Amygdala (tissue), 56 donors: ENCODE measurements around the gene NQO2.
"Not testable (repeated sequence)": the region's sequence is repeated elsewhere in the genome, so short reads cannot be mapped to it uniquely, and the experiment has no call there.

Experiments
- DNase-seq, 56 donors: peaks; one replicate each; lab custom pipeline; 2025; lab: John Stamatoyannopoulos, UW

NQO2 gene

DNA sequence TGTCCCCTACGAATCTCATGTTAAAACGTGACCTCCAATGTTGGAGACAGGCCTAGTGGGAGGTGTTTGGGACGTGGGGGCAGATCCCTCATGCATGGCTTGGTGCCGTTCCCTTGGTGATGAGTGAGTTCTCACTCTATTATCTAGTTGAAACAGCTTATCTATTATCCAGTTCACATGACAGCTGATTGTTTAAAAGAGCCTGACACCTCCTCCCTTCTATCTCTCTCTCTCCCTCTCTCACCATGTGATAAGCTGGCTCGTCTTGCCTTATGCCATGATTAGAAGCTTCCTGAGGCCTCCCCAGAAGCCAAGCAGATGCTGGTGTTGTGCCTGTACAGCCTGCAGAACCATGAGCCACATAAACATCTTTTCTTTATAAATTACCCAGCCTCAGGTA is 35.7 kb downstream of the NQO2 start:
- DNase-seq, result no peak

DNA sequence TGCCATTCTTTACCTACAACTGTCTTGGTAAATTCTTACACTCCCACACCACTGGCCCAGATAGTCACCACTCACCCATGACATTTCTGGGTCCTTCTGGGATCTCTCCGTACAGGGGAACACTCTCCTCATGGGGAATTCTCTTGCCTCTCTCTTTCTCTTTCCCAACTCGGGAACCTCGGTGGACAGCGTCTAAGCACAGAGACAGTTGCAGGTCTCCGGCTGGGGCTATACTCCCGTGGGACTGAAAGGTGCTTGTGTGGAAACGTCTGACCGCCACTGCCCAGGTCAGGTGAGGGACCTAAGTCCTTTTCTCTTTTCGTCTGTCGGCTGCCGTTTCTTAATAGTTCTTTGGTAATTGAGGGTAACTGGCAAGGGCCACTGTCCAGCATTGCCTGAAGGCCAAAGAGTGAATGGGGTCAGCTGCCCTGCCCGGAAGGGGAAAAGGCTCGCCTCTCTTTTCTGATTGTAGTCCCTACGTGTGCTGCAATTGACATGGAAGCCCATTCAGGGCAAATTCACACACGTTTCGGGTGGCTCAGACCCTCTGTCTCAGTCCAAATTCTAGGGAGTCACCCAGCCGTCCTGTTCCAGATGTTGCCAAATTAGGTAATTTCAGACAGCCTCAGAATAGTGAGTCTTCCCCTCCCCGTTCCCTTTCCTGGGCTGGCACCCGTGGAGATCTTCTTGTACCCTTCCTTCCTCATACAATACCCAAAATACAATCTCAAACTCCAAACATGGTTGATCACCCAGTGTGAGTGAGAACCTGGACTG is 37.4 kb downstream of the NQO2 start:
- DNase-seq, result no peak

DNA sequence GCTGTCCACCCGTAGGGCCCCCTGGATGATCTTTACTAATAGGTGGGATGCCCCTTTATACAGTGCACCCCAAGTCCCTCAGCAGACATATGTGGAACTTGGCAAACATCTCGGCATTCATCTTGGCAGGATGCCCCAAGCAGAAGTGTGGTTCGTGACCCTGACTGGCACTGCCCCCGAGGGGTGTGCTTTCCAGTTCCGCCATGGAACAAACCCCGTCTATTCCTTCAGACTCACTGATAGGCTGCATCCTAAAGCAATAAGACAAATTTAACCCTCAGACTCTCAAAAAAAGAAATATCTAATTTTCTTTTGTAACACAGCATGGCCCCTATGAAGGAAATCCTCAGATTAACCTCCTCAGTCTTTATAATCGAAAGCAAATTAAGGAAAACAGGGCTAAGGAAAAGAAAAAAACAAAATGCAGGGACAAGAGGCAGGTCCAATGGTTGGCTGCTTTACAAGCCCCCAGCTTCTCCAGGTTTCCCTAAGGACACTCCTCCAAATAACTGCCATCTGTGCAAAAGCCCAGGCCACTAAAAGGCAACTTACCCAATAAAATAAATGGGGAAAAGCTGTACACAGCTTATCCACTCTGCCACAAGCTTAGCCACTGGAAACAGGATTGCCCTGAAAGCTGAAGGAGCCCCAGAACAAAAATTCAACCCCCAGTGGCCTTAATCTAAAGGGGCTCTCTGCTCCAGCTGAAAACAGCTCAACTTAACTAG is 38.1 kb downstream of the NQO2 start:
- DNase-seq, result peak in 2 of 56 donors; percentile 18 to 53

DNA sequence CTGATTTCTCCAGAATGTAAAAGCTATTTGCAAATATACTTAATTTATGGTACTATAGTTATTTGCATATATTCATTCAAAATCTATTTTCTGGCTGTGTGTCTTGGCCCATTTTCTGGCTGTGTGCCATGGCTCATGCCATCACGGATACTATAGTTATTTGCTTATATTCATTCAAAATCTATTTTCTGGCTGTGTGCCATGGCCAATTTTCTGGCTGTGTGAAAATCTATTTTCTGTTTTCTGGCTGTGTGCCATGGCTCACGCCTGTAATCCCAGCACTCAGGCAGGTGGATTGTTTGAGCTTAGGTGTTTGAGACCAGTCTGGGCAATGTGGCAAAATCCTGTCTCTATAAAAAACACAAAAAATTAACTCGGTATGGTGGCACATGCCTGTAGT is 39.7 kb downstream of the NQO2 start:
- DNase-seq, result peak in 1 of 56 donors; percentile 38

- DNase-seq, result no peak
These were observed 41.5 kb downstream of the NQO2 start for GRCh38 chr6:3041147-3041546.

GRCh38 chr6:3041606-3042005 is 41.9 kb downstream of the NQO2 start:
- no peak for DNase-seq

GRCh38 chr6:3045369-3045768 is 45.7 kb downstream of the NQO2 start:
- DNase-seq, result peak in 1 of 56 donors; percentile 18

- DNase-seq, result no peak
These were observed 46.1 kb downstream of the NQO2 start for GRCh38 chr6:3045777-3046176.

- no peak for DNase-seq
These were observed 46.6 kb downstream of the NQO2 start for GRCh38 chr6:3046295-3046694.

DNA sequence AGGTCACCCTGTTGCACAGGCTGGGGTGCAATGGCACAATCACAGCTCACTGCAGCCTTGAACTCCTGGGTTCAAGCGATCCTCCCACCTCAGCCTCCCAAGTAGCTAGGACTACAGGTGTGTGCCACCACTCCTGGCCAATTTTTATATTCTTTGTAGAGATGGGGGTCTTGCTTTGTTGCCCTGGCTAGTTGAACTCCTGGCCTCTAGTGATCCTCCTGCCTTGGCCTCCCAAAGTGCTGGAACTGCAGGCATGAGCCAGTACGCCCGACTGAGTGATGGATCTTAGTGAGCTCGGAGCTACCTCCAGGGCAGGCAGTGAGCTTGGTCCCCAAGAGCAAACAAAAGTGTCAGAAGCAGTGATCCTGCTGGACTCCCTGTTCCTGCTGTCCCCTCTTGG is 48.3 kb downstream of the NQO2 start:
- not testable (repeated sequence) for DNase-seq

GRCh38 chr6:3052481-3053230 is 53.0 kb downstream of the NQO2 start:
- DNase-seq, result no peak

- DNase-seq, result no peak
These were observed 53.5 kb downstream of the NQO2 start for GRCh38 chr6:3053231-3053508.

DNA sequence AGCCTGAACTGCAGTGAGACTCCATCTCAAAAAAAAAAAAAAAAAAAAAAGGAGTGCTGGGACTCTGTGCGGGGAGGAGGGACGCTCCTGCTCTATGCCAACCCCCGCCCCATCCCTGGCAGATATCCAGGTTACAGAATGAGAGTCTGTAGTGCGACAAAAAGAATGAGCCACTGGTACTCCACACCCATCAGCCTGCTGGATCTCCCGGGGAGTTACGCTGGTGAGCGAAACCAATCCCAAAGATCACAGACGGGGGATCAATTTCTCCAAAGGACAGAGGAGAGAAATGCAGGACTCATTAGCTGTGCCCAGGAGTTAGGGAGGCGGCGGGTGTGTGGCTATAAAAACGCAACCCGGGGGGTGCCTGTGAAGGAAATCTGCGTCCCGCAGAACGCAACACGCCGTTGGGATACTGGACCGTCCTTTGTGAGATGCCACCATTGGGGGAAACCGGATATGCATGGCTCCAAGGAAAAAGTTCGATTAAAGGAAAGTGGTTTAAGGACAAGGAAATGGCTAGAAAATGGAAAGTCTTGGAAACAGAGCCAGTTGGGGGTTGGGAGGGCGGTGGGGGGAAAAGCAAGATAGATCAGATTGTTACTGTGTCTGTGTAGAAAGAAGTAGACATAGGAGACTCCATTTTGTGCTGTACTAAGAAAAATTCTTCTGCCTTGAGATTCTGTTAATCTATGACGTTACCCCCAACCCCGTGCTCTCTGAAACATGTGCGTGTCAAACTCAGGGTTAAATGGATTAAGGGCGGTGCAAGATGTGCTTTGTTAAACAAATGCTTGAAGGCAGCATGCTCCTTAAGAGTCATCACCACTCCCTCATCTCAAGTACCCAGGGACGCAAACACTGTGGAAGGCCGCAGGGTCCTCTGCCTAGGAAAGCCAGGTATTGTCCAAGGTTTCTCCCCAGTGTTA is 54.8 kb downstream of the NQO2 start:
- peak in 15 of 56 donors; percentile 11 to 59 (median 28) for DNase-seq

GRCh38 chr6:3055158-3055499 is 55.4 kb downstream of the NQO2 start:
- DNase-seq, result not testable (repeated sequence)

DNA sequence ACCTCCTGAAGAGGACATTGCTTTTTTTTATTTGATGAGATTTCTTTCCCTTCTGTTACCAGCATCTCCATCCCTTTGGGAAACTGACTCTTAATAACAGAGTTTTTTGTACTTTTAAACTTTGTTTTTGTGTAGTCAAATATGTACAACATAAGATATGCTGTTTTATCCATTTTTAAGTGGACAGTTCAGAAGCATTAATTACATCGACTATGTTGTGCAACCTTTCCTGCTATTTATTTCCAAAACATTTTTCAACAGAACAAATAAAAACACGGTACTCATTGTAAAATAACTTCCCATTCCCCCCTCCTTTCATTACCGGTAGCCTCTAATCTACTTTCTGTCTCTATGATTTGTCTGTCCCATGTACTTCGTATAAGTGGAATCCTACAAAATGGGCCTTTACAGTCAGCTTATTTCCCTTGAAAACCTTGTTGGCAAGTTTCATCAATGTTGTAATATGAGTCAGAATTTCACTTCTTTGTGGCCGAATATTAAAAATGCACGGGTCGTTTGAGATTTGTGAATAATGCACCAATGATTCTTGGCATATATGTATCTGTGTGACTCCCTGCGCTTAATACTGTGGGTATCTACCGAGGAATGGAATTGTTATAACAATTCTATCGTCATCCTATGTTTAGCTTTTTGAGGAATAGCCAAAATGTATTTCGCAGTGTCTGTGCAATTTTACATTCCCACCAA is 57.5 kb downstream of the NQO2 start:
- no peak for DNase-seq

- no peak for DNase-seq
These were observed 59.3 kb downstream of the NQO2 start for GRCh38 chr6:3058957-3059356.

DNA sequence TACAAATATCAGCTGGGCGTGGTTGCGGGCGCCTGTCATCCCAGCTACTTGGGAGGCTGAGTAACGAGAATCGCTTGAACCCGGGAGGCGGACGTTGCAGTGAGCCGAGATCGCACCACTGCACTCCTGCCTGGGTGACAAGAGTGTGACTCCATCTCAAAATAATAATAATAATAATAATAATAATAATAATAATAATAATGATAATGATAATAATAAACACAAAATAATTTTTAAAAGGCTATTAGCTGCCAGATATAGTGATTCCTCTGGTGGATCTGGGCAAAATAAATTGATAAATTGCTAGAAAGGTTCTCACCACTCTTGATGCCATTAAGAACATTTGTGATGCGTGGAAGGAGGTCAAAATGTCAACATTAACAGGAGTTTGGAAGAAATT is 60.4 kb downstream of the NQO2 start:
- DNase-seq, result not testable (repeated sequence)

DNA sequence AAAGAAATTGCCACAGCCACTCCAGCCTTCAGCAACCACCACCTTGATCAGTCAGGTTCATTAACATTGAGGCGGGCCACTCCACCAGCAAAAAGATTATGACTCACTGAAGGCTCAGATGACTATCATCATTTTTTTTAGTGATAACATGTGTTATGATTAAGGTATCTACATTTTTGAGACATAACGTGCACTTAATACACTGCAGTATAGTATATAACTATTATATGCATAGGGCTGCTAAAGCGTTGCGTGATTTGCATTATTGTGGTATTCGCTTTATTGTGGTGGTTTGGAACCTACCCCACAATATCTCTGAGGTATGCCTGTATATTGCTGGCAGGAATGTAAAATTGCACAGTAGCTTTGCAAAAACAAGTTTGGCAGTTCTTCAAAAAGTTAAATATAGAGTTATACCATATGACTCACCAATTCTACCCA is 61.8 kb downstream of the NQO2 start:
- DNase-seq, result no peak

DNA sequence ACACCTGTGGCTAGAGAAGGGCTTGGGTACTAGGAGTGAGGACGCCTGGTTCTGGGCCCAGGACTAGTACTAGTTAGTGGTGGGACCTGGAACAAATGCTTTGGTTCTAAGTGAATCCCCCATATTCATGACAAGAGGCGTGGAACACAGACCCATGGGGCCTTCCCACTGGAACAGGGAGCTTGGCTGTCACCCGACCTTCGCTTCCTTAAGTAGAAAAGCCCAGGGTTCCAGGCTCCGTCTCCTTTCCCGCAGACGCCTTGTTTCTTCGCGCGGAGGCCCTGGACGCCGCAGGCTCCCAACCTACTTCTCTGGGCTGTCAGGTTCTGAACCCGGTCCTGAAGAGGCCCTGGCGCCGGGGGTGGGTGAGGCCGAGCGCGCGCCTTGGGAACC is 63.6 kb downstream of the NQO2 start:
- DNase-seq, result not testable (repeated sequence)
